ENCODE data around the gene SLC44A3. TPM values are rescaled to one million over a fixed set of nuclear protein-coding genes. Genes with fewer than 3 reads are reported as not detected.

Gene SLC44A3
- total RNA-seq, 1 experiment from 2014 or later = 16.9 TPM

GRCh38 chr1:94887603-94888171, 67.5 kb downstream of the SLC44A3 start:
- CTCF ChIA-PET = no interaction called here
- intact Hi-C loops (cut with micrococcal nuclease; ENCODE audit: unreplicated experiment) = no loop called here
- Histone ChIP-seq H3K27me3 (replicated peaks; ENCODE audit: control insufficient read depth, insufficient read depth, low read length) (no peaks in the 10 kb centered on the region), H3K9me3 (no peaks in the 10 kb centered on the region), H3K36me3 (ENCODE audit: control insufficient read depth, insufficient read depth, low read length) (no peaks in the 10 kb centered on the region), H3K4me1 (peaks cover 5% of the 10 kb centered on the region), H3K4me3 (ENCODE audit: low read depth, low read length) (no peak overlapping the region)
- no peak for DNase-seq
- Mint-ChIP-seq H3K27ac (ENCODE audit: unreplicated experiment) (no peak overlapping the region), H3K36me3 (ENCODE audit: insufficient read depth, unreplicated experiment) (peaks cover 46% of the 10 kb centered on the region), H3K27me3 (ENCODE audit: insufficient read depth, unreplicated experiment) (no peaks in the 10 kb centered on the region), H3K9me3 (ENCODE audit: unreplicated experiment) (no peaks in the 10 kb centered on the region), H3K4me1 (ENCODE audit: low read depth, unreplicated experiment) (peaks cover 7% of the 10 kb centered on the region), H3K4me3 (ENCODE audit: unreplicated experiment) (no peak overlapping the region)
- no TSS peak for BruUV-seq (replicated peaks)
- POLR2A ChIA-PET = no interaction called here
- TF ChIP-seq, protein P1, sequence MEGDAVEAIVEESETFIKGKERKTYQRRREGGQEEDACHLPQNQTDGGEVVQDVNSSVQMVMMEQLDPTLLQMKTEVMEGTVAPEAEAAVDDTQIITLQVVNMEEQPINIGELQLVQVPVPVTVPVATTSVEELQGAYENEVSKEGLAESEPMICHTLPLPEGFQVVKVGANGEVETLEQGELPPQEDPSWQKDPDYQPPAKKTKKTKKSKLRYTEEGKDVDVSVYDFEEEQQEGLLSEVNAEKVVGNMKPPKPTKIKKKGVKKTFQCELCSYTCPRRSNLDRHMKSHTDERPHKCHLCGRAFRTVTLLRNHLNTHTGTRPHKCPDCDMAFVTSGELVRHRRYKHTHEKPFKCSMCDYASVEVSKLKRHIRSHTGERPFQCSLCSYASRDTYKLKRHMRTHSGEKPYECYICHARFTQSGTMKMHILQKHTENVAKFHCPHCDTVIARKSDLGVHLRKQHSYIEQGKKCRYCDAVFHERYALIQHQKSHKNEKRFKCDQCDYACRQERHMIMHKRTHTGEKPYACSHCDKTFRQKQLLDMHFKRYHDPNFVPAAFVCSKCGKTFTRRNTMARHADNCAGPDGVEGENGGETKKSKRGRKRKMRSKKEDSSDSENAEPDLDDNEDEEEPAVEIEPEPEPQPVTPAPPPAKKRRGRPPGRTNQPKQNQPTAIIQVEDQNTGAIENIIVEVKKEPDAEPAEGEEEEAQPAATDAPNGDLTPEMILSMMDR (IDR thresholded peaks at IDR 0.05; ENCODE audit: insufficient read depth in 1 of 2, low read depth in 1 of 2, low read length in 1 of 2, severe bottlenecking in 1 of 2, unreplicated experiment in 1 of 2) = no peak

DNA sequence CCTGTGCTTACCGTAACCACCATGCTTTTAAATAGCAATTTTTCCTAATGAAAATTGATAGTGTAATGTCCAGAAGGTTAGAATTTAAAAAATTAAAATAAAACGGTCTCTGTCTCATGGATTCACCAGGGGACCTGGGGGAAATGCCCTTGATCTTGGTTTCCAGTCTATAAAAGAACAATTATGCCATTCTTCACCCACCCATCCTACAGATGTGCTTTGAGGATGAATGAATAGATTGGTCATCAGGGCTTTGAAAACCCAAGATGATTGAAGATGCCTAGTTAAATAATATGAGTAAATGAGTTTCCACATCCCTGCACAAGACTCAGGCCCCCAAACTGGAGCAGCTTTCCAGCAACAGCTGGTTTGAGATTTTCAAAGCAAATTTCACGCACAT, 68.0 kb downstream of the SLC44A3 start:
- ChIA-PET CTCF (no interaction called here), POLR2A (no interaction called here)
- DNase-seq = no peak
- Mint-ChIP-seq H3K4me3 (ENCODE audit: unreplicated experiment) (no peak overlapping the region), H3K27me3 (ENCODE audit: insufficient read depth, unreplicated experiment) (no peaks in the 10 kb centered on the region), H3K9me3 (ENCODE audit: unreplicated experiment) (no peaks in the 10 kb centered on the region), H3K4me1 (ENCODE audit: low read depth, unreplicated experiment) (peaks cover 7% of the 10 kb centered on the region), H3K36me3 (ENCODE audit: insufficient read depth, unreplicated experiment) (peaks cover 51% of the 10 kb centered on the region), H3K27ac (ENCODE audit: unreplicated experiment) (no peak overlapping the region)
- intact Hi-C loops (cut with micrococcal nuclease; ENCODE audit: unreplicated experiment) = no loop called here
- Histone ChIP-seq H3K4me3 (ENCODE audit: low read depth, low read length) (no peak overlapping the region), H3K27me3 (replicated peaks; ENCODE audit: control insufficient read depth, insufficient read depth, low read length) (no peaks in the 10 kb centered on the region), H3K9me3 (no peaks in the 10 kb centered on the region), H3K4me1 (peaks cover 5% of the 10 kb centered on the region), H3K36me3 (ENCODE audit: control insufficient read depth, insufficient read depth, low read length) (no peaks in the 10 kb centered on the region)
- no TSS peak for BruUV-seq (replicated peaks)
- TF ChIP-seq, protein P1 (IDR thresholded peaks at IDR 0.05; ENCODE audit: insufficient read depth in 1 of 2, low read depth in 1 of 2, low read length in 1 of 2, severe bottlenecking in 1 of 2, unreplicated experiment in 1 of 2) = no peak

DNA sequence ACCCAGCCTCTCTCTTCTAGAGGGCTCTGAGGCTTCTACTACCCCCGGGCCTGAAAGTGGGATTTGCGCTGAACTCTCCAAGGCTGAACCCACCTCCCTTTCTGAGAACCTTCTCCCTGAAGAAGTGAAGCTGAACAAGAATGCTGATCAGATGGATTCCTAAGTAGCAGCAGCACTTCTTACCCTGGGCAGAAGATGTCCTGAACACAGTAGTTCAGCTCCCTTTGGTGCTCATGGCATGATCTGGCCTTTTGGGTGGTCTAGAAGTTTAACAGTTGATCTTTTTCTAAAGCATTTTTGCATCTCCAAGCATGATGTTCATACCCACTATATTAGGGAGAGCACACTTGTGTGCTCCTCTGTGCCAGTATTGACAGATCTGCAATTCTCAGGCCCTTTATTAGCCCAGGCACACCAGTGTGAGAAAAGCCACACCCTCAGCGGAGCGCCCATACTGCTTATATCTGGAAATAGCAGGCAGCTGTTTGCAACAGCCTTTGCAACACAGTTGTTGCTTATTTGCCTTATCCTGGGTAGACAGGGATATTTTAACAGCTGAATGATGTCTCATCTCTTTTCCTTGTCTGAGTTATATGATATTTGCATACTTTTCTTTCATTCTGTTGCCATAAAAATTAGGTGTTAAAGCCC, 72.6 kb downstream of the SLC44A3 start:
- H3K27ac Mint-ChIP-seq (ENCODE audit: unreplicated experiment) = no peak overlapping the region

More for the DNA sequence above, 72.6 kb downstream of the SLC44A3 start:
- no peak for DNase-seq
- peaks cover 6% of the 10 kb centered on the region; the same call in 1 of the 2 replicates for H3K4me1 ChIP-seq
- Mint-ChIP-seq H3K4me1 (ENCODE audit: low read depth, unreplicated experiment) (peaks cover 14% of the 10 kb centered on the region), H3K36me3 (ENCODE audit: insufficient read depth, unreplicated experiment) (peaks cover 74% of the 10 kb centered on the region), H3K4me3 (ENCODE audit: unreplicated experiment) (no peak overlapping the region), H3K27me3 (ENCODE audit: insufficient read depth, unreplicated experiment) (no peaks in the 10 kb centered on the region), H3K9me3 (ENCODE audit: unreplicated experiment) (no peaks in the 10 kb centered on the region)
- no peaks in the 10 kb centered on the region for H3K27me3 ChIP-seq (replicated peaks; ENCODE audit: control insufficient read depth, insufficient read depth, low read length)
- TF ChIP-seq, protein P1 (IDR thresholded peaks at IDR 0.05; ENCODE audit: insufficient read depth in 1 of 2, low read depth in 1 of 2, low read length in 1 of 2, severe bottlenecking in 1 of 2, unreplicated experiment in 1 of 2) = no peak
- CTCF ChIA-PET = interaction anchor here (0.6 kb wide), 1 partner anchor 38 kb away, joined by 3 read pairs; no protein-coding TSS in a partner anchor
- intact Hi-C loops (cut with micrococcal nuclease; ENCODE audit: unreplicated experiment) = loop anchor here (5.0 kb wide), 1 partner anchor 40 kb away; no protein-coding TSS in a partner anchor
- no peak overlapping the region for H3K4me3 ChIP-seq (ENCODE audit: low read depth, low read length)
- H3K9me3 ChIP-seq = no peaks in the 10 kb centered on the region
- BruUV-seq (replicated peaks) = no TSS peak
- H3K36me3 ChIP-seq (ENCODE audit: control insufficient read depth, insufficient read depth, low read length) = no peaks in the 10 kb centered on the region
- POLR2A ChIA-PET = interaction anchor here (0.8 kb wide), 1 partner anchor 10 kb away, joined by 3 read pairs; no protein-coding TSS in a partner anchor
